Stomach smooth muscle (tissue), 2 donors: ENCODE measurements around the gene ST3GAL3.

Source experiments
- H3K27ac ChIP-seq: one replicate; pipeline ENCODE4 v1.7.0; 2013; ENCODE audit warnings: mild to moderate bottlenecking, low read length, inconsistent platforms
- H3K27me3 ChIP-seq, 2 donors: one replicate each; pipeline ENCODE4 v1.7.0; 2013; ENCODE audit warnings: low read length in 2 of 2; ENCODE audit not compliant: insufficient read depth in 2 of 2, control insufficient read depth in 1 of 2
- H3K36me3 ChIP-seq, 2 donors: one replicate each; pipeline ENCODE4 v1.7.0; 2013; ENCODE audit warnings: low read length in 2 of 2; ENCODE audit not compliant: control insufficient read depth in 2 of 2, insufficient read depth in 2 of 2
- H3K4me1 ChIP-seq: one replicate; pipeline ENCODE4 v1.7.0; 2013; ENCODE audit warnings: low read length; ENCODE audit not compliant: control insufficient read depth, insufficient read depth
- H3K4me3 ChIP-seq, 2 donors: one replicate each; pipeline ENCODE4 v1.7.0; 2013; ENCODE audit warnings: low read length in 2 of 2
- H3K9ac ChIP-seq, 2 donors: one replicate each; pipeline ENCODE4 v1.7.0; 2013; ENCODE audit warnings: low read length in 2 of 2, mild to moderate bottlenecking in 1 of 2
- H3K9me3 ChIP-seq, 2 donors: one replicate each; pipeline ENCODE4 v1.7.0; 2013; ENCODE audit warnings: low read length in 2 of 2; ENCODE audit not compliant: control insufficient read depth in 2 of 2
- donor health status: healthy.
- donor health status: Pancreatic carcinoma.

ST3GAL3 gene

GRCh38 chr1:43789604-43790550 lies 82.5 kb downstream of the ST3GAL3 start:
- H3K9me3 ChIP-seq, result no peaks in the 10 kb centered on the region
- H3K36me3 ChIP-seq, result peaks cover 0 to 5% of the 10 kb centered on the region in 2 donors
- no peaks in the 10 kb centered on the region for H3K27me3 ChIP-seq
- H3K4me3 ChIP-seq, result no peak overlapping the region
- no peak overlapping the region for H3K27ac ChIP-seq
- no peaks in the 10 kb centered on the region for H3K4me1 ChIP-seq
- H3K9ac ChIP-seq, result no peak overlapping the region

DNA sequence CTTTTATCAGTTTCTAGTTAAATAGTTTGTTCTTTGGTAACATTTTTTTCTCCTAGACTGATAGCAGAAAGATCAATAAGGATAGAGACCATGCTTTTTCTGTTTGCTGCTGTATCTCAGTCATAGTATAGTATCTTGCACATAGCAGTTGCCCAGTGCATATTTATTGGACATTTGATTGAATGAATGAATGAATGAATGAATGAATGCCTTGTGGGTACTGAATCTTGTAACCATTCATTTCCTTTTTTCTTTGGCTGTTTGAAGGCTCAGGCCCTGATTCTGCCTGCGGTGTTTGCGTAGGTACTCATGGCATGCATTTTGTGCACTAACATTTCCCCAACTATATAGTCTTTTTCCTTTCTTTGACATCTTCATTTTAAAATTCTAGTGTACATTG lies 83.9 kb downstream of the ST3GAL3 start:
- H3K9me3 ChIP-seq, result no peaks in the 10 kb centered on the region
- H3K9ac ChIP-seq, result no peak overlapping the region
- H3K4me1 ChIP-seq, result no peaks in the 10 kb centered on the region
- no peak overlapping the region for H3K4me3 ChIP-seq
- no peak overlapping the region for H3K27ac ChIP-seq
- peaks cover 0 to 5% of the 10 kb centered on the region in 2 donors for H3K36me3 ChIP-seq
- no peaks in the 10 kb centered on the region for H3K27me3 ChIP-seq

DNA sequence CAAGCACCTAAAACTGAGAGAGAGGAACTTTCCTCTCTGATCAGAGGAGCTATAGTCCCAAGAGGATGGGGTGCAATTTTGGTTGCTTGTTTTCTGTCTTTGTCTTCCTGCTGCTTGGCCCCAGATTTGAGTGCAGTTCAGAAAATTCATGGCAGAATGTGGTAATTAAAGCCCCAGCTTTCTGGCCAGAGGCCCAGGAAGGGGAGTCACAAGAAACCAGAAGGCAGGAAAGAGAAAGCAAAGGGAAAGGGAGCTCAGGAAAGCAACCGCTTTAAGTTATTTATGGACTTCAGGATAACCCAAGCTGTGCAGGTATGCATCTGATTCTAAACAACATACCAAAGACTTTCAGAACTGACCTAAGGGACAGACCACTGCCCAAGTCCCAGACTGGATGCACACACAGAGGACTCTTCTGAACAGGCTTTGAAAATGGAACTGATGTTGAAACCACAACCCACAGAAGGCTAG lies 88.8 kb downstream of the ST3GAL3 start:
- Histone ChIP-seq H3K4me3 (no peak overlapping the region), H3K9me3 (no peaks in the 10 kb centered on the region), H3K27ac (no peak overlapping the region), H3K4me1 (no peaks in the 10 kb centered on the region), H3K36me3 (peaks cover 0 to 9% of the 10 kb centered on the region in 2 donors), H3K9ac (no peak overlapping the region), H3K27me3 (no peaks in the 10 kb centered on the region)

- Histone ChIP-seq H3K9me3 (no peaks in the 10 kb centered on the region), H3K9ac (no peak overlapping the region), H3K4me1 (no peaks in the 10 kb centered on the region), H3K4me3 (no peak overlapping the region), H3K36me3 (peaks cover 0 to 3% of the 10 kb centered on the region in 2 donors), H3K27ac (no peak overlapping the region), H3K27me3 (no peaks in the 10 kb centered on the region)
These were observed 90.6 kb downstream of the ST3GAL3 start for GRCh38 chr1:43797891-43798290.

DNA sequence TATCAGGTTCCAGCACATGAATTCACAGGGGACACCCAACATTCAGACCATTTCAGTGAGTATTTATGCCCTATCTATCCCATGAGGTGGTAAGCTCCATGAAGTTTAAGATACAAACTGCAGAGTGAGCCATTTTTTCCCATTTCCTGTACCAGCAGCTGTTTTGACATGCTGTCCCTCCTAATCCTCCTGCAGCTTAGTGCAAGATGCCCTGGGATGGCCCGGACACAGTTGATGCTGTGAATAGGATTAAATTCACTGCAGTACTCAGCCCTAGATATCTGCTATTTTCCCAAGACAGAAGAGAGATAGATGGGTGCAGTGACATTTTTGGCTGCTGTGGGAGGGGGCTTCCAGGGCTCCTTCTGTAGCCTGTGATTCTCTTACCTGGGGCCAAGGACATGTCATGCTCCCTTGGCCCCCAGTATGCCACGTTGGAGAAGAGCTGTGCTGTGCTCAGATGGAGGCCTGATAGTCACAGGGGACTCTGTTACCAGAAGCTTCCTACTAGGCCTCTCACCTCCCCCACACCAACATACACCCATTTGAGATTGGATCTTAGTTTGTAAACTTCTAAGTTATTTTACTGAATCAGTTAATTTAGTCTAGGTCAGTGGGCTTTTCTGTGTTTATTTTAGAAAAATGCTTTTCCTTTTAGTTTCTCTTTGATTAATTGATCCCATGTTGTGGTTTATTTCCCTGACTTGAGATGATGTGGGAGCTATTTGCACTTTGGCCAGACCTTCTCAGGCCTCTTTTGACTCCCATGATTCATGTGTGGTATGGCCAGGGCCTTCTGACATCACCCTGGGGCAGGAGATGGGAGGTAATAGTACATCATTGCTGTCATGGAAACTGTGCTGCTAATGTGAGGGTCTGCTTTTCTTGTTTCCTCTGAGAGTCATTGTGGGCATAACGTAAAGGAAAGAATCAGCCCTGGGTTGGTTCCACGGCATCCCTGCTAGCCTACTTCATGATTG lies 92.6 kb downstream of the ST3GAL3 start:
- Histone ChIP-seq H3K4me3 (no peak overlapping the region), H3K27ac (no peak overlapping the region), H3K9ac (no peak overlapping the region), H3K27me3 (no peaks in the 10 kb centered on the region), H3K36me3 (peaks cover 0 to 3% of the 10 kb centered on the region in 2 donors), H3K4me1 (no peaks in the 10 kb centered on the region), H3K9me3 (no peaks in the 10 kb centered on the region)

GRCh38 chr1:43800771-43801170 lies 93.4 kb downstream of the ST3GAL3 start:
- Histone ChIP-seq H3K9ac (no peak overlapping the region), H3K27ac (no peak overlapping the region), H3K4me3 (no peak overlapping the region), H3K36me3 (peaks cover 0 to 3% of the 10 kb centered on the region in 2 donors), H3K9me3 (no peaks in the 10 kb centered on the region), H3K27me3 (no peaks in the 10 kb centered on the region), H3K4me1 (no peaks in the 10 kb centered on the region)

DNA sequence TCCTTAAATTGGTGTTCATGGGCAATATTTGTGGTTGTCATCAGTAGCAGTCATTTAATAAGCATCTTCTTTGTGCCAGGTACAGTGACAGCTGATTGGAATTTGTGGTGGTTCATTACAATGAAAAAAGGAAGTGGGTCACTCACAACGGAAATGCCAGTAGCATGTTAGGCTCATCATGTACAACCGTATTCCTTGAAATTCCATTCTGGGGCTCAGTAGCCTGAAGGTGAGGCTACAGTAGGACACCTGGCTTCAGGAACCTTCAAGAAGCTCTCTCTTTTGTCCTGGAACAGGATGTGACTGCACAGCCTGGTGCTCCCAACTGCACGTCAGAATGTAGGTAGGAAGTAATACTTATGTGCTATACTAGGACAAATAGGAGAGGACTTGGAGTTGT lies 93.9 kb downstream of the ST3GAL3 start:
- Histone ChIP-seq H3K27me3 (no peaks in the 10 kb centered on the region), H3K4me3 (no peak overlapping the region), H3K36me3 (peaks cover 0 to 3% of the 10 kb centered on the region in 2 donors), H3K27ac (no peak overlapping the region), H3K9ac (no peak overlapping the region), H3K9me3 (no peaks in the 10 kb centered on the region), H3K4me1 (no peaks in the 10 kb centered on the region)

DNA sequence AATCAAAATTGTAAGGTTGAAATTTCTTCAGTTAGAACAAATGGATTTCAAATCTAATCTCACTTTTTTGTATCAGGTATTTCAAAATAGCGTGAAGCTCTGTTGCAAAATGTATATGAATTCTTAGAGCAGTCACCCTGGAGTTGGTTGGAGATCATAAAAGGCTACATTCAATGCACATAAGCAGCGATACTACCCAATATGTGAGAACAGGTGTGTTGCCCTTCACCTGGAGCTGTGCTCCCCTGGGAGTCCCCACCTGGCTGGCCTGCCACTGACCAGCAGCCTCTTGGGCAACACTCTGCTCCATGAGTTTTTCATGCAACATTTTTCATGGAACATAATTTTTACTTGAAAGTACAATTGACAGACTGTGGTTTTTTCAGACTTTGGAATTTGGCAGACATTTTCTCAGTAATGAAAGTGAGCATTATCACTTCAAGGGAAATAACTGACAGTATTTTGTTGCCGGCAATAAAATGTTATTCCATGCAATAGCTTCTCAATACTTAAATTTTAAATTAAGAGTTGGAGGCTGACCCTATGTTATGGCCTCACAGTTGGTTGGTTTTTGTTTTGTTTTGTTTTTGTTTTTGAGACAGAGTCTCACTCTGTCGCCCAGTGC lies 95.1 kb downstream of the ST3GAL3 start:
- Histone ChIP-seq H3K9ac (no peak overlapping the region), H3K4me1 (no peaks in the 10 kb centered on the region)

GRCh38 chr1:43803105-43803504 lies 95.8 kb downstream of the ST3GAL3 start:
- H3K9me3 ChIP-seq, result no peaks in the 10 kb centered on the region
- no peaks in the 10 kb centered on the region for H3K27me3 ChIP-seq
- no peak overlapping the region for H3K27ac ChIP-seq
- H3K4me1 ChIP-seq, result no peaks in the 10 kb centered on the region
- H3K9ac ChIP-seq, result no peak overlapping the region
- H3K36me3 ChIP-seq, result peaks cover 0 to 3% of the 10 kb centered on the region in 2 donors
- H3K4me3 ChIP-seq, result no peak overlapping the region

More for the DNA sequence above, 95.1 kb downstream of the ST3GAL3 start:
- no peak overlapping the region for H3K4me3 ChIP-seq
- H3K9me3 ChIP-seq, result no peaks in the 10 kb centered on the region
- H3K27me3 ChIP-seq, result no peaks in the 10 kb centered on the region
- peaks cover 0 to 3% of the 10 kb centered on the region in 2 donors for H3K36me3 ChIP-seq
- no peak overlapping the region for H3K27ac ChIP-seq

DNA sequence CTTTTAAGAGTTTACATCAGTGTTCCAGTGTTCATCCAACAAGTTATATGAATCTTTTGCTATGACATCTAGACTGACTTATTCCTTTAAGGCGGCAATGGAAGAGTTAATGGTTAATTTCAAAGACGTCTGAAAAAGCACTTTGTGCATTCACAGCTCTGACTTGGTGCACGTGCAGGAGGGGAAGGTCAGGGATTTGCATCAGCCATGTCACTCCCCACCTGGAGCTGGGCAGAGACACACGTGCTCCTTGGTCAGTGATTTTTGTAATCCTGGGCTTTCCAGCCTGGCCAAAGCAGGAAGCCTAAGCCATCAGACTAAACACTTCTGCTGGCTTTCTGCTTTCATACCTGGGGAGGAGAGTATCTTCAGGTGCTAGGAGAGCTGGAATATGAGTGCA lies 96.3 kb downstream of the ST3GAL3 start:
- Histone ChIP-seq H3K9ac (no peak overlapping the region), H3K4me1 (no peaks in the 10 kb centered on the region), H3K4me3 (no peak overlapping the region), H3K27ac (no peak overlapping the region), H3K27me3 (no peaks in the 10 kb centered on the region), H3K36me3 (peaks cover 0 to 6% of the 10 kb centered on the region in 2 donors), H3K9me3 (no peaks in the 10 kb centered on the region)
